Thoracic aorta (tissue), 2 donors: ENCODE data around the gene FAM131A. TPM values are rescaled to one million over a fixed set of nuclear protein-coding genes. Genes with fewer than 3 reads are reported as not detected.

ENCODE experiments used
- ATAC-seq: fragments of 150-250 bp; one replicate; pipeline ENCODE4 v1.8.0; 2017; ENCODE audit warnings: low read depth; ENCODE audit not compliant: insufficient number of reproducible peaks, low FRiP score
- DNase-seq: peaks from one replicate; pipeline ENCODE4 v3.0.0-alpha.2; 2020; ENCODE audit warnings: low spot score
- H3K27ac ChIP-seq, 2 donors: fragments of 200-600 bp; sonication (generic); 1 replicate in 1 of 2; 2 replicates in 1 of 2; pipeline ENCODE4 v1.5.1; 2016; ENCODE audit warnings: mild to moderate bottlenecking in 2 of 2, moderate library complexity in 2 of 2
- H3K27me3 ChIP-seq: fragments of 200-600 bp; sonication (generic); replicated peaks from 2 replicates; pipeline ENCODE4 v1.6.0; 2016; ENCODE audit warnings: mild to moderate bottlenecking; ENCODE audit not compliant: insufficient read depth
- H3K36me3 ChIP-seq: fragments of 200-600 bp; sonication (generic); one replicate; pipeline ENCODE4 v1.5.1; 2016
- H3K4me1 ChIP-seq, 2 donors: fragments of 200-600 bp; sonication (generic); 1 replicate in 1 of 2; 2 replicates in 1 of 2; pipeline versions ENCODE4 v1.5.1 to v1.6.0; 2016; ENCODE audit warnings: low read depth in 2 of 2, mild to moderate bottlenecking in 1 of 2; ENCODE audit not compliant: control insufficient read depth in 1 of 2
- H3K4me3 ChIP-seq: fragments of 200-600 bp; sonication (generic); 2 replicates; pipeline ENCODE4 v1.5.1; 2016; ENCODE audit warnings: mild to moderate bottlenecking
- H3K9me3 ChIP-seq: fragments of 200-600 bp; sonication (generic); 2 replicates; pipeline ENCODE4 v1.5.1; 2016
- total RNA-seq, 2 donors: library from RNA; depleted of rRNA; stranded (reverse); fragments of >200 nt; gene quantifications; one replicate each; pipeline versions ENCODE4 v1.1.0 to v1.2.3, GENCODE V29; 2016
- TF ChIP-seq, protein P1 (sequence below): fragments of 200-600 bp; sonication (generic); IDR thresholded peaks from one replicate; pipeline ENCODE4 v1.5.1; 2019; ENCODE audit warnings: antibody characterized with exemption

FAM131A gene
- total RNA-seq, 2 donors from 2014 or later: 55.4 to 91.8 TPM

DNA sequence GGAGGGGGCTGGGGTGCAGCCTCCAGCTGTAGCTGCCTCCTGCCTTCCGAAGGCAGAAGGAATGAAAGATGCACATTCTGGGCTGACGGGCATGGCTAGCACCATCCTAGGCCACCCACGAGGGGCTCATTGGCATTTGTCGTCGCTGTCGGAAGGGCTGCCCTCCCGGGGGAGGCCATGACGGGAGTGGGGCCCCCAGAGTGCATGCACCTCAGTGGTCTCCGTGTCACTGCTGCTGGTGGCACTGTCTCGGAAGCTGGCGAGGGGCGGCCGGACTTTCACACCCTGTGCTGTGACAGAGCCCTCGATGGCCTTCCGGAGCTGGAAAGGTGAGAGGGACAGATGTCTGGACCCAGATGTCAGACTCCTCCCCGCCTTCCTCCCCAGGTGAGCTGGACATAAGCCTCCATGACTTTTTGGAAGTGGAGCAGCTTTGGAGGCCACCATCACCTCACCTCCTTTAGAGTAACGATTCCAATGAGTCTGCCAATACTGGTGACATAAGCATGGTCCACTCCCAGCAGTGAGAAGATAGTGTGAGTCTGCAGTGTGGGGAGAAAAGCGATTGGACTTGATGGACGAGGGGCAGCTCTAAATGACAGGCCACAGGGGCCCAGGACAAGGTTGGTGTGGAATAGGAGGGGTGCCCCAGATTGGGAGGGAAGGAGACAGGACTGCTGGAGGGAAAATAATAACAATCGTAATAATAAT, 9.2 kb downstream of the FAM131A start:
- H3K4me1 ChIP-seq: no peaks in the 10 kb centered on the region
- ATAC-seq (no peak), DNase-seq (no peak)
- peaks cover 28% of the 10 kb centered on the region for H3K36me3 ChIP-seq
- H3K9me3 ChIP-seq: no peaks in the 10 kb centered on the region
- TF ChIP-seq, protein P1, sequence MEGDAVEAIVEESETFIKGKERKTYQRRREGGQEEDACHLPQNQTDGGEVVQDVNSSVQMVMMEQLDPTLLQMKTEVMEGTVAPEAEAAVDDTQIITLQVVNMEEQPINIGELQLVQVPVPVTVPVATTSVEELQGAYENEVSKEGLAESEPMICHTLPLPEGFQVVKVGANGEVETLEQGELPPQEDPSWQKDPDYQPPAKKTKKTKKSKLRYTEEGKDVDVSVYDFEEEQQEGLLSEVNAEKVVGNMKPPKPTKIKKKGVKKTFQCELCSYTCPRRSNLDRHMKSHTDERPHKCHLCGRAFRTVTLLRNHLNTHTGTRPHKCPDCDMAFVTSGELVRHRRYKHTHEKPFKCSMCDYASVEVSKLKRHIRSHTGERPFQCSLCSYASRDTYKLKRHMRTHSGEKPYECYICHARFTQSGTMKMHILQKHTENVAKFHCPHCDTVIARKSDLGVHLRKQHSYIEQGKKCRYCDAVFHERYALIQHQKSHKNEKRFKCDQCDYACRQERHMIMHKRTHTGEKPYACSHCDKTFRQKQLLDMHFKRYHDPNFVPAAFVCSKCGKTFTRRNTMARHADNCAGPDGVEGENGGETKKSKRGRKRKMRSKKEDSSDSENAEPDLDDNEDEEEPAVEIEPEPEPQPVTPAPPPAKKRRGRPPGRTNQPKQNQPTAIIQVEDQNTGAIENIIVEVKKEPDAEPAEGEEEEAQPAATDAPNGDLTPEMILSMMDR: no peak
- H3K27ac ChIP-seq: no peak overlapping the region
- H3K27me3 ChIP-seq: no peaks in the 10 kb centered on the region
- H3K4me3 ChIP-seq: no peak overlapping the region

GRCh38 chr3:184347321-184348056, 10.1 kb downstream of the FAM131A start:
- Histone ChIP-seq H3K27ac (no peak overlapping the region), H3K27me3 (no peaks in the 10 kb centered on the region), H3K4me3 (no peak overlapping the region), H3K36me3 (peaks cover 20% of the 10 kb centered on the region), H3K4me1 (no peaks in the 10 kb centered on the region), H3K9me3 (no peaks in the 10 kb centered on the region)
- TF ChIP-seq, protein P1: no peak
- DNase-seq (no peak), ATAC-seq (no peak)

GRCh38 chr3:184348057-184348382, 10.6 kb downstream of the FAM131A start:
- no peak overlapping the region for H3K4me3 ChIP-seq
- peaks cover 14% of the 10 kb centered on the region for H3K36me3 ChIP-seq
- ATAC-seq (no peak), DNase-seq (no peak)
- no peaks in the 10 kb centered on the region for H3K4me1 ChIP-seq
- TF ChIP-seq, protein P1: no peak
- no peaks in the 10 kb centered on the region for H3K9me3 ChIP-seq
- H3K27ac ChIP-seq: no peak overlapping the region
- no peaks in the 10 kb centered on the region for H3K27me3 ChIP-seq

GRCh38 chr3:184349563-184350470, 12.4 kb downstream of the FAM131A start:
- no peaks in the 10 kb centered on the region for H3K4me1 ChIP-seq
- no peaks in the 10 kb centered on the region for H3K9me3 ChIP-seq
- H3K36me3 ChIP-seq: peaks cover 2% of the 10 kb centered on the region
- no peak overlapping the region for H3K27ac ChIP-seq
- DNase-seq (no peak), ATAC-seq (no peak)
- no peak overlapping the region for H3K4me3 ChIP-seq
- TF ChIP-seq, protein P1: no peak
- no peaks in the 10 kb centered on the region for H3K27me3 ChIP-seq

GRCh38 chr3:184350618-184351017, 13.2 kb downstream of the FAM131A start:
- Histone ChIP-seq H3K4me3 (no peak overlapping the region), H3K36me3 (no peaks in the 10 kb centered on the region), H3K4me1 (no peaks in the 10 kb centered on the region), H3K27ac (no peak overlapping the region), H3K27me3 (no peaks in the 10 kb centered on the region), H3K9me3 (no peaks in the 10 kb centered on the region)
- TF ChIP-seq, protein P1: no peak
- DNase-seq: no peak
- no peak for ATAC-seq
